Naive B cell (primary cell): Measurements from ENCODE around the gene IFITM1. TPM values are rescaled to one million over a fixed set of nuclear protein-coding genes. Genes with fewer than 3 reads are reported as not detected.
"Not testable (repeated sequence)": the region's sequence is repeated elsewhere in the genome, so short reads cannot be mapped to it uniquely, and the experiment has no call there.

Experiments used
- ATAC-seq, 2 donors: fragments of 150-1000 bp; cut with Tn5 transposase; 2 replicates each; pipeline ENCODE4 v1.10.0; 2021; ENCODE audit warnings: low read depth in 2 of 2, mild to moderate bottlenecking in 2 of 2, moderate library complexity in 2 of 2
- DNase-seq: peaks from one replicate; pipeline ENCODE4 v3.0.0; 2022
- H3K27ac Mint-ChIP-seq, 6 donors: one replicate each; pipeline ENCODE4 v1.8.0; 2020 to 2022; ENCODE audit warnings: mild to moderate bottlenecking in 6 of 6, mixed read lengths in 6 of 6, moderate library complexity in 5 of 6, inconsistent platforms in 2 of 6
- H3K27me3 Mint-ChIP-seq, 3 donors: one replicate each; pipeline ENCODE4 v1.8.0; 2021 to 2022; ENCODE audit warnings: mixed read lengths in 3 of 3, mild to moderate bottlenecking in 1 of 3
- H3K36me3 Mint-ChIP-seq, 2 donors: one replicate each; pipeline ENCODE4 v1.8.0; 2020 to 2022; ENCODE audit warnings: mixed read lengths in 2 of 2, inconsistent platforms in 1 of 2, mild to moderate bottlenecking in 1 of 2
- H3K4me1 Mint-ChIP-seq, 3 donors: one replicate each; pipeline ENCODE4 v1.8.0; 2020 to 2022; ENCODE audit warnings: mixed read lengths in 3 of 3, inconsistent platforms in 1 of 3, mild to moderate bottlenecking in 1 of 3, moderate library complexity in 1 of 3
- H3K4me3 Mint-ChIP-seq, 8 donors: one replicate each; pipeline ENCODE4 v1.8.0; 2020 to 2022; ENCODE audit warnings: mild to moderate bottlenecking in 8 of 8, mixed read lengths in 8 of 8, moderate library complexity in 8 of 8, inconsistent platforms in 2 of 8
- H3K9me3 Mint-ChIP-seq, 7 donors: one replicate each; pipeline ENCODE4 v1.8.0; 2020 to 2022; ENCODE audit warnings: mixed read lengths in 7 of 7, mild to moderate bottlenecking in 5 of 7, inconsistent platforms in 2 of 7, moderate library complexity in 1 of 7
- polyA plus RNA-seq, 6 donors: library from polyadenylated mRNA; unstranded; fragments of 300-500 nt; fragmentation: Illumina TruSeq; gene quantifications; one replicate each; pipeline ENCODE4 v1.2.3, GENCODE V29; 2021; ENCODE audit warnings: low read depth in 6 of 6

Gene IFITM1
- polyA plus RNA-seq, 6 donors from 2014 or later: 152 to 299 (median 164) TPM

DNA sequence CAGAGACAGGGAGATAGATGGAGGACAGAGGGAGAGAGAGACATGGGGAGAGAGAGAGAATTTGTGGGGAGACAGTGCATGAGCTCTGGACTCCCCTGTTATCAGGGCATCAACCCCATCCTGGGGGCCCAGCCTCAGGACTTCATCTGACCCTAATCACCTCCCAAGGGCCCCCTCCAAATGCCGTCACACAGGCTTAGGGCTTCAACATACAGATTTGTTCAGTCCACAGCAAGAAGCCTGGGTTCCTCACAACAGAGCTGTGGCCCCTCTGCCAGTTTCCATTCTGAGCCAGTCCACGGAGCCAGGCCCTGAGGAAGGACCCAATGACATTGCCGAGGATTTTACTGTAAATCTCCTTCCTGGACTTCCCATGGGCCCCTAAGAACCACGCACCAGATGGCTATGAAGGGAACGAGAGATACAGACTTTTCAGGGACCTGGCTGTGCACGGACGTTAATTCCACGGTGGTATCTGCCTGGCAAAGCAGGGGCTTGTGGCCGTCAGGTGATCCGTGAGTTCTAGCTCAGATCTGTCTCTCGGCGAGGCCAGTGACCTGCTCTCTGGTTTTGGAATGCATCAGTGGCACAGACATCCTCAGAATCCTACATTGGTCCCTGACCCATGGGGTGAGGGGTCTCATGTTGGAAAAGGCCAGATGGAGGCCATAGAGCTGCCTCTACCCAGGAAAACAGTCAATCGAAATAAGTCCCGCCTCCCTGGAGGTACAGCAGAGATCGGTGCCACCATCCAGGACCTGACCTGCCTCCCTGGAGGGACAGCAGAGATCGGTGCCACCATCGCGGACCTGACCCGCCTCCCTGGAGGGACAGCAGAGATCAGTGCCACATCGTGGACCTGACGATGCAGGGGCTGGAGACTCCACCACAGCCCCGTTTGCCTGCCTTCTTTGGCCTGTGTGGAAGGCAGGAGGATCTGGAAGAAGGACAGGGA is 46.8 kb downstream of the IFITM1 start:
- DNase-seq: no peak
- H3K27ac Mint-ChIP-seq: peak overlapping the region in 1 of 6 donors; percentile 83

DNA sequence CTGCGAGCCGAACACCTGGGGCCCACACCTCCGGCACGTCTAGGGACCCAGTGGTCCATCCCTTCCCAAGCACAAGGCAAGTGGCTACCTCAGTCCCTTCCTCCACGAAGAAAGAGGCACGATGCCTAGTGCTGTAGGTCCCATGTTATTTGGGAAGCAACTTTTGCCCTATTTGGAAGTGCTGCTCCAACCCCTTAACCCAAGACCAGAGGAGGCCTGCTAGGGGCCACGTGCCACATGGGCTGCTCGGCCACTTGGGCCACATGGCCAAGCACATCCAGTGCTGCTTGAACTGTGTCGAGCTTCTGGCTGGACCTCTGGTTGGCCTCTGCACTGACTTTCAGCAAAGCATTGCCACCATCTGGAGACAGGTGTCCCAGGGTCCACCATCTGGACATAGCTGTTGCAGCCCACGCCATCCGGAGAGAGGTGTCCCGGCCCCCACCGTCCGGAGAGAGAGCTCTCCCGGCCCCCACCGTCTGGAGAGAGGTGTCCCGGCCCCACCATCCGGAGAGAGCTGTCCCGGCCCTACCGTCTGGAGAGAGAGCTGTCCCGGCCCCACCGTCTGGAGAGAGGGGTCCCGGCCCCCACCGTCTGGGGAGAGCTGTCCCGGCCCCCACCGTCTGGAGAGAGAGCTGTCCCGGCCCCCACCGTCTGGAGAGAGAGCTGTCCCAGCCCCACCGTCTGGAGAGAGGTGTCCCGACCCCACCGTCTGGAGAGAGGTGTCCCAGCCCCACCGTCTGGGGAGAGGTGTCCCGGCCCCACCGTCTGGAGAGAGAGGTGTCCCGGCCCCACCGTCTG is 49.0 kb downstream of the IFITM1 start:
- Mint-ChIP-seq H3K4me1 (peaks cover 3 to 5% (median 5%) of the 10 kb centered on the region in 3 donors), H3K4me3 (no peak overlapping the region)

More for the DNA sequence above, 46.8 kb downstream of the IFITM1 start:
- Mint-ChIP-seq H3K4me1 (peaks cover 0 to 5% (median 3%) of the 10 kb centered on the region in 3 donors), H3K27me3 (peaks cover 6 to 22% (median 14%) of the 10 kb centered on the region in 3 donors), H3K9me3 (peaks cover 0 to 6% (median 5%) of the 10 kb centered on the region in 7 donors), H3K4me3 (peak overlapping the region in 1 of 8 donors; percentile 56), H3K36me3 (no peaks in the 10 kb centered on the region)
- no peak for ATAC-seq

DNA sequence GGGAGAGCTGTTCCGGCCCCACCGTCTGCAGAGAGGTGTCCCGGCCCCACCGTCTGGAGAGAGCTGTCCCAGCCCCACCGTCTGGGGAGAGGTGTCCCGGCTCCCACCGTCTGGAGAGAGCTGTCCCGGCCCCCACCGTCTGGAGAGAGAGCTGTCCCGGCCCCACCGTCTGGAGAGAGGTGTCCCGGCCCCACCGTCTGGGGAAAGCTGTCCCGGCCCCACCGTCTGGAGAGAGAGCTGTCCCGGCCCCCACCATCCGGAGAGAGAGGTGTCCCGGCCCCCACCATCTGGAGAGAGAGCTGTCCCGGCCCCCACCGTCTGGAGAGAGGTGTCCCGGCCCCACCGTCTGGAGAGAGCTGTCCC is 49.6 kb downstream of the IFITM1 start:
- ATAC-seq, H3K36me3 Mint-ChIP-seq, H3K4me1 Mint-ChIP-seq, H3K9me3 Mint-ChIP-seq, H3K27ac Mint-ChIP-seq, H3K4me3 Mint-ChIP-seq, DNase-seq: not testable (repeated sequence)
- H3K27me3 Mint-ChIP-seq: peaks cover 25 to 50% (median 41%) of the 10 kb centered on the region in 3 donors

More for the DNA sequence above, 49.0 kb downstream of the IFITM1 start:
- no peak overlapping the region for H3K27ac Mint-ChIP-seq
- H3K9me3 Mint-ChIP-seq: peaks cover 0 to 6% (median 5%) of the 10 kb centered on the region in 7 donors
- ATAC-seq: no peak
- peaks cover 22 to 45% (median 35%) of the 10 kb centered on the region in 3 donors for H3K27me3 Mint-ChIP-seq
- DNase-seq: no peak
- H3K36me3 Mint-ChIP-seq: no peaks in the 10 kb centered on the region

DNA sequence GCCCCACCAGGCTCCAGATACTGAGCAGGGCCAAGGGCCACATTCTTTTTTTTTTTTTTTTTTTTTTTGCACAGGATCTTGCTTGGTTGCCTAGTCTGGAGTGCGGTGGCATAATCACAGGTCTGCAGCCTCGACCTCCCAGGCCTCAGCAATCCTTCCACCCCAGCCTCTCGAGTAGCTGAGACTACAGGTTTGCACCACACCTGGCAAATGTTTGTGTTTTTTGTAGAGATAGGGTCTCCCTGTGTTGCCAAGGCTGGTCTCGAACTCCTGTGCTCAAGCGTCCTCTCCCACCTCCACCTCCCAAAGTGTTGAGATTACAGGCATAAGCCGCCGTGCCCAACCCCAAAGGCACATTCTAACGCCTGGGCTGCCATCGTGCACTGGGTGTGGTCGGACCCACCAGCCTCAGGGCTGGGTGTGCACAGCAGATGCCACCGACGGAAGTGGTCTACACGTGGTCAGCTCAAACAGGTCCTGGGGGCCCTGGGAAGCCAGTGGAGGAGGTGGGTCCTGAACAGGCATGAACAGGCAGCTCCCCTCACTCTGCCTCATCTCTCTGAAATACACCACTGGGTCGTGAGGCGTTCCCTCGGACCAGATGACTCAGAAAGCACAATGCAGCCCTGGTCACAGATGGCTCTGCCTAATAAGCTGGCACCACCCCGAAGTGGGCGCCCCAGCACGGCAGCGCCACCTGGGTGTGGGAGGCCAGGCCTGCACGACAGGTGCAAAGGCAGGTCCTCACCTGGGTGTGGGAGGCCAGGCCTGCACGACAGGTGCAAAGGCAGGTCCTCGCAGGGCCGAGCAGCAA is 50.3 kb downstream of the IFITM1 start:
- peaks cover 0 to 7% (median 5%) of the 10 kb centered on the region in 7 donors for H3K9me3 Mint-ChIP-seq
- peak overlapping the region in 1 of 6 donors; percentile 33 for H3K27ac Mint-ChIP-seq
- peaks cover 5 to 12% (median 8%) of the 10 kb centered on the region in 3 donors for H3K4me1 Mint-ChIP-seq
- peak; percentile 45 for DNase-seq
- ATAC-seq: peak; percentile 86 to 88
- no peak overlapping the region for H3K4me3 Mint-ChIP-seq
- H3K27me3 Mint-ChIP-seq: peaks cover 25 to 54% (median 46%) of the 10 kb centered on the region in 3 donors
- peaks cover 0 to 7% of the 10 kb centered on the region in 2 donors for H3K36me3 Mint-ChIP-seq

Other genes with a start within 250 kb of the IFITM1 start
- 1 to 10 TPM in 2 of 6 donors, not detected in 4; 1.9 to 2.1 TPM for gene SCGB1C1, start 121.0 kb upstream of the IFITM1 start, polyA plus RNA-seq
- 10 to 100 TPM; 23.4 to 72.3 (median 44.7) TPM for gene BET1L, start 106.6 kb upstream of the IFITM1 start, polyA plus RNA-seq
- gene RIC8A, start 106.3 kb upstream of the IFITM1 start, polyA plus RNA-seq: 10 to 100 TPM; 66.8 to 83.6 (median 72.6) TPM
- 10 to 100 TPM in 3 of 6 donors, 1 to 10 TPM in 3; 1.4 to 14.2 (median 8.8) TPM for gene SIRT3, start 77.7 kb upstream of the IFITM1 start, polyA plus RNA-seq
- gene PSMD13, start 77.1 kb upstream of the IFITM1 start, polyA plus RNA-seq: 100 to 1,000 TPM; 193 to 258 (median 215) TPM
- 1 to 10 TPM; 1.4 to 3.3 (median 2.2) TPM for gene NLRP6, start 35.6 kb upstream of the IFITM1 start, polyA plus RNA-seq
- 1 to 10 TPM; 3.4 to 8.3 (median 4.3) TPM for gene PGGHG, start 24.9 kb upstream of the IFITM1 start, polyA plus RNA-seq
- gene IFITM5, start 14.5 kb upstream of the IFITM1 start, polyA plus RNA-seq: not detected
- 1,000 to 10,000 TPM in 4 of 6 donors, 100 to 1,000 TPM in 2; 915 to 1,467 (median 1,288) TPM for gene IFITM2, start 6.2 kb upstream of the IFITM1 start, polyA plus RNA-seq
- gene IFITM3, start 6.8 kb downstream of the IFITM1 start, polyA plus RNA-seq: 100 to 1,000 TPM in 1 of 6 donors, 10 to 100 TPM in 3, 1 to 10 TPM in 1, under 1 TPM in 1; 0.71 to 178 (median 64.1) TPM
- gene B4GALNT4, start 55.5 kb downstream of the IFITM1 start, polyA plus RNA-seq: not detected
- under 1 TPM in 2 of 6 donors, not detected in 4; 0.09 to 0.13 TPM for gene PKP3, start 80.2 kb downstream of the IFITM1 start, polyA plus RNA-seq
- 10 to 100 TPM; 30.4 to 72.0 (median 53.5) TPM for gene SIGIRR, start 101.0 kb downstream of the IFITM1 start, polyA plus RNA-seq
- 1 to 10 TPM in 5 of 6 donors, not detected in 1; 1.9 to 4.5 (median 3.4) TPM for gene ANO9, start 128.0 kb downstream of the IFITM1 start, polyA plus RNA-seq
- gene PTDSS2, start 136.2 kb downstream of the IFITM1 start, polyA plus RNA-seq: 10 to 100 TPM in 4 of 6 donors, 1 to 10 TPM in 2; 5.5 to 12.3 (median 10.3) TPM
- 100 to 1,000 TPM in 4 of 6 donors, 10 to 100 TPM in 2; 73.2 to 132 (median 114) TPM for gene RNH1, start 193.2 kb downstream of the IFITM1 start, polyA plus RNA-seq
- gene HRAS, start 221.5 kb downstream of the IFITM1 start, polyA plus RNA-seq: 10 to 100 TPM; 11.2 to 25.1 (median 13.8) TPM
- 1 to 10 TPM in 2 of 6 donors, under 1 TPM in 3, not detected in 1; 0.66 to 1.6 (median 0.92) TPM for gene LRRC56, start 223.5 kb downstream of the IFITM1 start, polyA plus RNA-seq
- gene LMNTD2, start 246.7 kb downstream of the IFITM1 start, polyA plus RNA-seq: 1 to 10 TPM; 2.1 to 4.8 (median 2.9) TPM
- 10 to 100 TPM; 17.3 to 31.5 (median 23.5) TPM for gene RASSF7, start 246.9 kb downstream of the IFITM1 start, polyA plus RNA-seq